NB4 (cell line): ENCODE data around the gene KPNA6.
"Not testable (repeated sequence)": the region's sequence is repeated elsewhere in the genome, so short reads cannot be mapped to it uniquely, and the experiment has no call there.

Experiments used
- CTCF ChIP-seq: IDR thresholded peaks from one replicate; pipeline ENCODE4 v1.5.1; 2012; ENCODE audit warnings: low read depth, low read length
- MAX ChIP-seq: IDR thresholded peaks from 2 replicates; pipeline ENCODE4 v1.6.1; 2011; ENCODE audit warnings: low read depth, low read length
- MYC ChIP-seq: IDR thresholded peaks from 2 replicates; pipeline ENCODE4 v1.6.1; 2011; ENCODE audit warnings: low read depth, low read length
- POLR2A ChIP-seq: IDR thresholded peaks from 2 replicates; pipeline ENCODE4 v1.6.1; 2011; ENCODE audit warnings: mild to moderate bottlenecking; ENCODE audit not compliant: insufficient read length; ENCODE audit errors: extremely low read depth

GRCh38 chr1:32086381-32086780, 21.5 kb upstream of the KPNA6 start:
- not testable (repeated sequence) for TF ChIP-seq POLR2A, CTCF, MAX, MYC
